ENCODE data around the gene RGS14.

The RGS14 gene

GRCh38 chr5:177350776-177351391 lies 6.8 kb upstream of the RGS14 start:
- H3K9me3 ChIP-seq (ENCODE audit: control insufficient read depth in 2 of 2, low read length in 2 of 2): peaks cover 0 to 3% of the 10 kb centered on the region in 2 donors
- H3K36me3 ChIP-seq (ENCODE audit: control insufficient read depth in 2 of 2, insufficient read depth in 2 of 2, low read length in 2 of 2): peaks cover 7 to 17% of the 10 kb centered on the region in 2 donors
- peaks cover 34% of the 10 kb centered on the region for H3K4me1 ChIP-seq (ENCODE audit: control insufficient read depth, insufficient read depth, low read length)
- no peaks in the 10 kb centered on the region for H3K27me3 ChIP-seq (ENCODE audit: control insufficient read depth in 1 of 2, insufficient read depth in 2 of 2, low read length in 2 of 2)
- H3K27ac ChIP-seq (ENCODE audit: low read length): peak overlapping the region; percentile 94
- H3K9ac ChIP-seq (ENCODE audit: low read length in 2 of 2): peak overlapping the region; percentile 95 to 99
- H3K4me3 ChIP-seq (ENCODE audit: low read length in 2 of 2): peak overlapping the region; percentile 98 to 99

- Histone ChIP-seq H3K4me3 (ENCODE audit: low read length in 2 of 2) (peak within 1 kb of the TSS; percentile 98 to 99), H3K36me3 (ENCODE audit: control insufficient read depth in 2 of 2, insufficient read depth in 2 of 2, low read length in 2 of 2) (peaks cover 7 to 14% of the 10 kb centered on the region in 2 donors), H3K9ac (ENCODE audit: low read length in 2 of 2) (peak within 1 kb of the TSS; percentile 95 to 99), H3K27ac (ENCODE audit: low read length) (peak within 1 kb of the TSS; percentile 94), H3K9me3 (ENCODE audit: control insufficient read depth in 2 of 2, low read length in 2 of 2) (peaks cover 0 to 3% of the 10 kb centered on the region in 2 donors), H3K4me1 (ENCODE audit: control insufficient read depth, insufficient read depth, low read length) (peaks cover 34% of the 10 kb centered on the region), H3K27me3 (ENCODE audit: control insufficient read depth in 1 of 2, insufficient read depth in 2 of 2, low read length in 2 of 2) (no peaks in the 10 kb centered on the region)
Observed at GRCh38 chr5:177351392-177352329, 6.1 kb upstream of the RGS14 start, which contains the start of gene LMAN2. LMAN2 (minus strand) TSS chr5:177351668; CDS start chr5:177351647, 21 bp downstream.

- Histone ChIP-seq H3K27ac (ENCODE audit: low read length) (no peak overlapping the region), H3K4me3 (ENCODE audit: low read length in 2 of 2) (no peak overlapping the region), H3K27me3 (ENCODE audit: control insufficient read depth in 1 of 2, insufficient read depth in 2 of 2, low read length in 2 of 2) (no peaks in the 10 kb centered on the region), H3K9me3 (ENCODE audit: control insufficient read depth in 2 of 2, low read length in 2 of 2) (peaks cover 0 to 3% of the 10 kb centered on the region in 2 donors), H3K4me1 (ENCODE audit: control insufficient read depth, insufficient read depth, low read length) (peaks cover 28% of the 10 kb centered on the region), H3K9ac (ENCODE audit: low read length in 2 of 2) (no peak overlapping the region), H3K36me3 (ENCODE audit: control insufficient read depth in 2 of 2, insufficient read depth in 2 of 2, low read length in 2 of 2) (peaks cover 5 to 14% of the 10 kb centered on the region in 2 donors)
Observed at GRCh38 chr5:177353093-177353492, 4.6 kb upstream of the RGS14 start.

- Histone ChIP-seq H3K4me3 (ENCODE audit: low read length in 2 of 2) (no peak overlapping the region), H3K4me1 (ENCODE audit: control insufficient read depth, insufficient read depth, low read length) (peaks cover 21% of the 10 kb centered on the region), H3K27me3 (ENCODE audit: control insufficient read depth in 1 of 2, insufficient read depth in 2 of 2, low read length in 2 of 2) (no peaks in the 10 kb centered on the region), H3K27ac (ENCODE audit: low read length) (no peak overlapping the region), H3K9ac (ENCODE audit: low read length in 2 of 2) (no peak overlapping the region), H3K36me3 (ENCODE audit: control insufficient read depth in 2 of 2, insufficient read depth in 2 of 2, low read length in 2 of 2) (peaks cover 2 to 10% of the 10 kb centered on the region in 2 donors), H3K9me3 (ENCODE audit: control insufficient read depth in 2 of 2, low read length in 2 of 2) (peaks cover 0 to 3% of the 10 kb centered on the region in 2 donors)
Observed at GRCh38 chr5:177354256-177354655, 3.5 kb upstream of the RGS14 start.

GRCh38 chr5:177354711-177355110 lies 3.0 kb upstream of the RGS14 start:
- H3K9me3 ChIP-seq (ENCODE audit: control insufficient read depth in 2 of 2, low read length in 2 of 2): peaks cover 0 to 3% of the 10 kb centered on the region in 2 donors
- H3K4me1 ChIP-seq (ENCODE audit: control insufficient read depth, insufficient read depth, low read length): peaks cover 17% of the 10 kb centered on the region
- H3K9ac ChIP-seq (ENCODE audit: low read length in 2 of 2): no peak overlapping the region

GRCh38 chr5:177355162-177355867 lies 2.4 kb upstream of the RGS14 start:
- H3K4me1 ChIP-seq (ENCODE audit: control insufficient read depth, insufficient read depth, low read length): peaks cover 11% of the 10 kb centered on the region
- H3K9me3 ChIP-seq (ENCODE audit: control insufficient read depth in 2 of 2, low read length in 2 of 2): peaks cover 0 to 3% of the 10 kb centered on the region in 2 donors
- no peaks in the 10 kb centered on the region for H3K36me3 ChIP-seq (ENCODE audit: control insufficient read depth in 2 of 2, insufficient read depth in 2 of 2, low read length in 2 of 2)
- no peaks in the 10 kb centered on the region for H3K27me3 ChIP-seq (ENCODE audit: control insufficient read depth in 1 of 2, insufficient read depth in 2 of 2, low read length in 2 of 2)
- no peak overlapping the region for H3K27ac ChIP-seq (ENCODE audit: low read length)
- H3K4me3 ChIP-seq (ENCODE audit: low read length in 2 of 2): no peak overlapping the region
- H3K9ac ChIP-seq (ENCODE audit: low read length in 2 of 2): no peak overlapping the region

More at GRCh38 chr5:177354711-177355110, 3.0 kb upstream of the RGS14 start:
- no peak overlapping the region for H3K27ac ChIP-seq (ENCODE audit: low read length)
- H3K36me3 ChIP-seq (ENCODE audit: control insufficient read depth in 2 of 2, insufficient read depth in 2 of 2, low read length in 2 of 2): peaks cover 0 to 5% of the 10 kb centered on the region in 2 donors
- no peak overlapping the region for H3K4me3 ChIP-seq (ENCODE audit: low read length in 2 of 2)
- no peaks in the 10 kb centered on the region for H3K27me3 ChIP-seq (ENCODE audit: control insufficient read depth in 1 of 2, insufficient read depth in 2 of 2, low read length in 2 of 2)

GRCh38 chr5:177355868-177356168 lies 1.9 kb upstream of the RGS14 start:
- Histone ChIP-seq H3K4me3 (ENCODE audit: low read length in 2 of 2) (no peak overlapping the region), H3K9me3 (ENCODE audit: control insufficient read depth in 2 of 2, low read length in 2 of 2) (peaks cover 0 to 3% of the 10 kb centered on the region in 2 donors), H3K4me1 (ENCODE audit: control insufficient read depth, insufficient read depth, low read length) (peaks cover 6% of the 10 kb centered on the region), H3K9ac (ENCODE audit: low read length in 2 of 2) (no peak overlapping the region), H3K27me3 (ENCODE audit: control insufficient read depth in 1 of 2, insufficient read depth in 2 of 2, low read length in 2 of 2) (no peaks in the 10 kb centered on the region), H3K36me3 (ENCODE audit: control insufficient read depth in 2 of 2, insufficient read depth in 2 of 2, low read length in 2 of 2) (no peaks in the 10 kb centered on the region), H3K27ac (ENCODE audit: low read length) (no peak overlapping the region)

- H3K4me1 ChIP-seq (ENCODE audit: control insufficient read depth, insufficient read depth, low read length): peaks cover 3% of the 10 kb centered on the region
- peaks cover 0 to 3% of the 10 kb centered on the region in 2 donors for H3K9me3 ChIP-seq (ENCODE audit: control insufficient read depth in 2 of 2, low read length in 2 of 2)
- H3K4me3 ChIP-seq (ENCODE audit: low read length in 2 of 2): no peak overlapping the region
- H3K27ac ChIP-seq (ENCODE audit: low read length): no peak overlapping the region
- no peaks in the 10 kb centered on the region for H3K36me3 ChIP-seq (ENCODE audit: control insufficient read depth in 2 of 2, insufficient read depth in 2 of 2, low read length in 2 of 2)
- H3K9ac ChIP-seq (ENCODE audit: low read length in 2 of 2): no peak overlapping the region
- no peaks in the 10 kb centered on the region for H3K27me3 ChIP-seq (ENCODE audit: control insufficient read depth in 1 of 2, insufficient read depth in 2 of 2, low read length in 2 of 2)
Observed at GRCh38 chr5:177356746-177357145, 978 bp upstream of the RGS14 start.

- no peaks in the 10 kb centered on the region for H3K27me3 ChIP-seq (ENCODE audit: control insufficient read depth in 1 of 2, insufficient read depth in 2 of 2, low read length in 2 of 2)
- H3K4me3 ChIP-seq (ENCODE audit: low read length in 2 of 2): no peak overlapping the region
- peaks cover 1% of the 10 kb centered on the region for H3K4me1 ChIP-seq (ENCODE audit: control insufficient read depth, insufficient read depth, low read length)
- H3K27ac ChIP-seq (ENCODE audit: low read length): no peak overlapping the region
- peaks cover 0 to 3% of the 10 kb centered on the region in 2 donors for H3K9me3 ChIP-seq (ENCODE audit: control insufficient read depth in 2 of 2, low read length in 2 of 2)
- no peak overlapping the region for H3K9ac ChIP-seq (ENCODE audit: low read length in 2 of 2)
- H3K36me3 ChIP-seq (ENCODE audit: control insufficient read depth in 2 of 2, insufficient read depth in 2 of 2, low read length in 2 of 2): no peaks in the 10 kb centered on the region
Observed at GRCh38 chr5:177357146-177357458, 622 bp upstream of the RGS14 start.

GRCh38 chr5:177358370-177358819 lies 671 bp downstream of the RGS14 start:
- Histone ChIP-seq H3K27ac (ENCODE audit: low read length) (no peak overlapping the region), H3K4me3 (ENCODE audit: low read length in 2 of 2) (peak overlapping the region in 1 of 2 donors; percentile 40), H3K9me3 (ENCODE audit: control insufficient read depth in 2 of 2, low read length in 2 of 2) (peaks cover 0 to 3% of the 10 kb centered on the region in 2 donors), H3K9ac (ENCODE audit: low read length in 2 of 2) (no peak overlapping the region), H3K4me1 (ENCODE audit: control insufficient read depth, insufficient read depth, low read length) (peaks cover 6% of the 10 kb centered on the region), H3K27me3 (ENCODE audit: control insufficient read depth in 1 of 2, insufficient read depth in 2 of 2, low read length in 2 of 2) (no peaks in the 10 kb centered on the region), H3K36me3 (ENCODE audit: control insufficient read depth in 2 of 2, insufficient read depth in 2 of 2, low read length in 2 of 2) (no peaks in the 10 kb centered on the region)
